Smooth muscle cell (in vitro differentiated cells): ENCODE results near the gene GKAP1. TPM values are rescaled to one million over a fixed set of nuclear protein-coding genes. Genes with fewer than 3 reads are reported as not detected.

Experiments
- DNase-seq: peaks from one replicate; lab custom pipeline; 2025; ENCODE audit not compliant: unreplicated experiment; lab: John Stamatoyannopoulos, UW
- H2AFZ ChIP-seq: fragments of 200-600 bp; sonication (generic); 2 replicates; pipeline ENCODE4 v1.6.0; 2016; ENCODE audit warnings: antibody characterized with exemption, low read depth, mild to moderate bottlenecking
- H3F3A ChIP-seq: fragments of 200-600 bp; sonication (generic); 2 replicates; pipeline ENCODE4 v1.6.0; 2017; ENCODE audit warnings: antibody characterized with exemption, low read depth
- H3K27ac ChIP-seq: fragments of 200-600 bp; sonication (generic); 2 replicates; pipeline ENCODE4 v1.5.1; 2016; ENCODE audit warnings: low read depth, mild to moderate bottlenecking
- H3K27me3 ChIP-seq: fragments of 200-600 bp; sonication (generic); 2 replicates; pipeline ENCODE4 v1.6.1; 2016; ENCODE audit warnings: low read depth, mild to moderate bottlenecking
- H3K36me3 ChIP-seq: fragments of 200-600 bp; sonication (generic); 2 replicates; pipeline ENCODE4 v1.5.1; 2016; ENCODE audit warnings: low read depth
- H3K4me1 ChIP-seq: fragments of 200-600 bp; sonication (generic); 2 replicates; pipeline ENCODE4 v1.5.1; 2016; ENCODE audit warnings: low read depth
- H3K4me2 ChIP-seq: fragments of 200-600 bp; sonication (generic); 2 replicates; pipeline ENCODE4 v1.6.0; 2016; ENCODE audit warnings: mild to moderate bottlenecking
- H3K4me3 ChIP-seq: fragments of 200-600 bp; sonication (generic); 2 replicates; pipeline ENCODE4 v1.5.1; 2016; ENCODE audit warnings: mild to moderate bottlenecking
- H3K79me2 ChIP-seq: fragments of 200-600 bp; sonication (generic); 2 replicates; pipeline ENCODE4 v1.6.0; 2016; ENCODE audit warnings: low read depth, mild to moderate bottlenecking
- H3K9ac ChIP-seq: fragments of 200-600 bp; sonication (generic); 2 replicates; pipeline ENCODE4 v1.6.0; 2016; ENCODE audit warnings: low read depth
- H3K9me3 ChIP-seq: fragments of 200-600 bp; sonication (generic); replicated peaks from 2 replicates; pipeline ENCODE4 v1.5.1; 2016; ENCODE audit warnings: low read depth
- H4K20me1 ChIP-seq: fragments of 200-600 bp; sonication (generic); 2 replicates; pipeline ENCODE4 v1.6.0; 2016; ENCODE audit warnings: low read depth
- CTCF ChIP-seq: fragments of 200-600 bp; sonication (generic); IDR thresholded peaks from 2 replicates; pipeline ENCODE4 v1.5.1; 2017; ENCODE audit warnings: borderline replicate concordance, mild to moderate bottlenecking, antibody characterized with exemption; ENCODE audit not compliant: insufficient read depth, poor library complexity, severe bottlenecking
- WGBS: methylation state at CpG from one replicate; pipeline ENCODE4 v1.1.7; 2016; ENCODE audit warnings: low lambda C conversion rate; 5-methylcytosine and 5-hydroxymethylcytosine counted together
- polyA plus RNA-seq: library from polyadenylated mRNA; unstranded; fragments of >200 nt; fragmentation: Nextera tagmentation; extraction: Ambion mirVana; gene quantifications from 2 replicates; pipeline ENCODE4 v1.2.1, GENCODE V29; 2016
- total RNA-seq: library from RNA; depleted of rRNA; stranded (reverse); fragments of >200 nt; gene quantifications from 2 replicates; pipeline ENCODE4 v1.2.3, GENCODE V29; 2014

The GKAP1 gene
- total and polyA plus RNA-seq, 2 experiments from 2014 or later, result not detected

GRCh38 chr9:83699615-83700014 lies 118.0 kb downstream of the GKAP1 start:
- Histone ChIP-seq H3K4me2 (no peak overlapping the region), H3K36me3 (no peaks in the 10 kb centered on the region), H3K9me3 (no peaks in the 10 kb centered on the region), H2AFZ (no peak overlapping the region), H3K27ac (no peak overlapping the region), H3K4me1 (peaks cover 6% of the 10 kb centered on the region), H3K27me3 (no peaks in the 10 kb centered on the region), H3K79me2 (peaks cover 100% of the 10 kb centered on the region), H3K4me3 (no peak overlapping the region), H3F3A (no peaks in the 10 kb centered on the region), H4K20me1 (peaks cover 100% of the 10 kb centered on the region), H3K9ac (no peak overlapping the region)
- WGBS, result 96% methylated on average over 3 of the region's 3 CpGs
- TF ChIP-seq CTCF, result no peak
- DNase-seq, result no peak

GRCh38 chr9:83698976-83699585 lies 118.5 kb downstream of the GKAP1 start:
- H2AFZ ChIP-seq, result no peak overlapping the region

GRCh38 chr9:83691492-83691891 lies 126.1 kb downstream of the GKAP1 start:
- H3K9ac ChIP-seq, result no peak overlapping the region
- peaks cover 100% of the 10 kb centered on the region for H3K79me2 ChIP-seq
- H3K4me2 ChIP-seq, result no peak overlapping the region
- WGBS, result 92% methylated on average over 3 of the region's 3 CpGs
- no peak overlapping the region for H3K4me3 ChIP-seq
- H3K9me3 ChIP-seq, result no peaks in the 10 kb centered on the region
- H2AFZ ChIP-seq, result no peak overlapping the region
- no peaks in the 10 kb centered on the region for H3F3A ChIP-seq
- TF ChIP-seq CTCF, result no peak
- peaks cover 100% of the 10 kb centered on the region for H4K20me1 ChIP-seq
- H3K27ac ChIP-seq, result no peak overlapping the region
- H3K4me1 ChIP-seq, result no peaks in the 10 kb centered on the region
- no peaks in the 10 kb centered on the region for H3K27me3 ChIP-seq
- H3K36me3 ChIP-seq, result no peaks in the 10 kb centered on the region
- DNase-seq, result no peak

More at GRCh38 chr9:83698976-83699585, 118.5 kb downstream of the GKAP1 start:
- no peak for DNase-seq
- Histone ChIP-seq H4K20me1 (peaks cover 100% of the 10 kb centered on the region), H3K36me3 (no peaks in the 10 kb centered on the region), H3K4me2 (no peak overlapping the region), H3K4me3 (no peak overlapping the region), H3K79me2 (peaks cover 100% of the 10 kb centered on the region), H3K27ac (no peak overlapping the region), H3K9ac (no peak overlapping the region), H3K9me3 (no peaks in the 10 kb centered on the region), H3K27me3 (no peaks in the 10 kb centered on the region), H3F3A (no peaks in the 10 kb centered on the region), H3K4me1 (peaks cover 6% of the 10 kb centered on the region)
- WGBS, result 97% methylated on average over 4 of the region's 4 CpGs
- no peak for TF ChIP-seq CTCF

Other genes starting within 250 kb of the GKAP1 start
- 0.40 and 1.1 TPM in 2 replicates for gene IDNK, start 194.6 kb downstream of the GKAP1 start, total RNA-seq
- gene IDNK, start 194.6 kb downstream of the GKAP1 start, polyA plus RNA-seq, result 2.1 and 4.4 TPM in 2 replicates
- gene UBQLN1, start 109.8 kb downstream of the GKAP1 start, total RNA-seq, result 106 and 116 TPM in 2 replicates
- 36.2 and 41.8 TPM in 2 replicates for gene UBQLN1, start 109.8 kb downstream of the GKAP1 start, polyA plus RNA-seq
- gene KIF27, start 103.7 kb upstream of the GKAP1 start, total RNA-seq, result 3.3 and 11.0 TPM in 2 replicates
- 1.9 and 4.4 TPM in 2 replicates for gene KIF27, start 103.7 kb upstream of the GKAP1 start, polyA plus RNA-seq
- gene HNRNPK, start 162.4 kb upstream of the GKAP1 start, total RNA-seq, result 532 and 584 TPM in 2 replicates
- gene HNRNPK, start 162.4 kb upstream of the GKAP1 start, polyA plus RNA-seq, result 468 and 469 TPM in 2 replicates
- gene RMI1, start 163.0 kb upstream of the GKAP1 start, total RNA-seq, result 8.3 and 11.1 TPM in 2 replicates
- gene RMI1, start 163.0 kb upstream of the GKAP1 start, polyA plus RNA-seq, result 3.2 and 3.6 TPM in 2 replicates